Peyer's patch (tissue), 4 donors: ENCODE measurements around the gene ZMYM5. TPM values are rescaled to one million over a fixed set of nuclear protein-coding genes. Genes with fewer than 3 reads are reported as not detected.
A peak's percentile ranks its signal among the peaks of the same experiment; 100 is the strongest.
"Not testable (repeated sequence)": the region's sequence is repeated elsewhere in the genome, so short reads cannot be mapped to it uniquely, and the experiment has no call there.

Experiments used
- DNase-seq, 3 donors: peaks; one replicate each; pipeline ENCODE4 v3.0.0-alpha.2; 2017 to 2019
- H3K27ac ChIP-seq, 4 donors: fragments of 200-600 bp; sonication (generic); one replicate each; pipeline ENCODE4 v1.5.1; 2016 to 2019
- H3K27me3 ChIP-seq, 2 donors: fragments of 200-600 bp; sonication (generic); one replicate each; pipeline ENCODE4 v1.5.1; 2019
- H3K36me3 ChIP-seq, 3 donors: fragments of 200-600 bp; sonication (generic); one replicate each; pipeline ENCODE4 v1.5.1; 2016 to 2019
- H3K4me1 ChIP-seq, 4 donors: fragments of 200-600 bp; sonication (generic); one replicate each; pipeline ENCODE4 v1.5.1; 2016 to 2019
- H3K4me3 ChIP-seq, 4 donors: fragments of 200-600 bp; sonication (generic); 1 replicate in 3 of 4; 2 replicates in 1 of 4; pipeline ENCODE4 v1.5.1; 2016 to 2019; ENCODE audit warnings: mild to moderate bottlenecking in 1 of 4
- H3K9me3 ChIP-seq, 4 donors: fragments of 200-600 bp; sonication (generic); one replicate each; pipeline ENCODE4 v1.5.1; 2016 to 2019; ENCODE audit warnings: mild to moderate bottlenecking in 1 of 4
- POLR2A ChIP-seq, 2 donors: fragments of 450-650 bp; IDR thresholded peaks; one replicate each; pipeline ENCODE4 v1.5.1; 2017; ENCODE audit warnings: antibody characterized with exemption in 2 of 2, mild to moderate bottlenecking in 2 of 2, moderate library complexity in 2 of 2
- total RNA-seq, 4 donors: library from RNA; depleted of rRNA; stranded (reverse); fragments of >200 nt; gene quantifications; one replicate each; pipeline ENCODE4 v1.1.0, GENCODE V29; 2016
- TF ChIP-seq, protein P1 (sequence below), 6 experiments: fragments of 450-650 bp in 4 of 6; fragments of 200-600 bp in 2 of 6; sonication (generic) in 1 of 6; IDR thresholded peaks; one replicate each; pipeline ENCODE4 v1.5.1; 2017 to 2019; ENCODE audit warnings: antibody characterized with exemption in 6 of 6, mild to moderate bottlenecking in 3 of 6, moderate library complexity in 1 of 6

The ZMYM5 gene
- total RNA-seq, 4 donors from 2014 or later, result 10.5 to 27.2 (median 16.1) TPM

DNA sequence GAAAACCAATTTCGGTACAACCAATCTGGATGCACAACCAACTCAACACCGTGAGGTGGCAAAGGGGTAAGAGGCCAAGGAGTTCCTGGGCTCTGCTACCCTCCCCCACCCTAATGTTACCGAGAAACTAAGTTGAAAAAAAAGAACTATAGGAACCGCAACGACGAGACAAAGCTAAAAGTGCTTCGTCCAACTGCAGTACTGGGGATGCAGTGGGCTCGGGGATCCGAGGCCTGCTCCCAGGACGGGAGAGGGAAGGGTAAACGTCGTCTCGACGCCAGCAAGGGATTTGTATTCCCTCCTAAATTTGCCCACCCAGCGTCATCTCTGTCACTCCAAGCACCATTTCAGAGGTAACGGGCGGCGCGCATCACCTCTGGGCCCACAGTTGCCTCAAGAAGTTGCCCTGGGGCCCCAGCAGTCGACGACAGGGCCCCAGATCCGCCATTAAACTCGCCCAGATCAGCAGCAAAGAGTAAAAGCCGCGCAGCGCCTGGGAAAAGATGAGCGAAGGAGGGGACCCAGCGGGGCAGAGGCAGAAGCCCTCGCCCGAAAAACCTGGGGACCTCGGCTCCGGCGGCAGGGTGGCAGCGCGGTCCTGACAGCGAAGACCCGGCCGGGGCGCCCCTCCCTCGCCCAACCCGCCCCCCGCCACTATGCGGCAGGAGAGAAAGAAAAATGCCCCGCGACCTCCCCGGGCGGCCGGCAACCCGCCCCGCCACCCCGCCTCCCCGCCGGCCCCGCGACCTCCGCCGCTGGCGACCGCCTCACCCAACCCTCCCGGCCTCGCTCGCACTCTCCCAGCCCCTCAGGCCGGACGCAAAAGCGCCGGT, 752 bp downstream of the ZMYM5 start:
- H3K27ac ChIP-seq, result peak overlapping the region; percentile 93 to 99 (median 98)
- TF ChIP-seq, protein P1, sequence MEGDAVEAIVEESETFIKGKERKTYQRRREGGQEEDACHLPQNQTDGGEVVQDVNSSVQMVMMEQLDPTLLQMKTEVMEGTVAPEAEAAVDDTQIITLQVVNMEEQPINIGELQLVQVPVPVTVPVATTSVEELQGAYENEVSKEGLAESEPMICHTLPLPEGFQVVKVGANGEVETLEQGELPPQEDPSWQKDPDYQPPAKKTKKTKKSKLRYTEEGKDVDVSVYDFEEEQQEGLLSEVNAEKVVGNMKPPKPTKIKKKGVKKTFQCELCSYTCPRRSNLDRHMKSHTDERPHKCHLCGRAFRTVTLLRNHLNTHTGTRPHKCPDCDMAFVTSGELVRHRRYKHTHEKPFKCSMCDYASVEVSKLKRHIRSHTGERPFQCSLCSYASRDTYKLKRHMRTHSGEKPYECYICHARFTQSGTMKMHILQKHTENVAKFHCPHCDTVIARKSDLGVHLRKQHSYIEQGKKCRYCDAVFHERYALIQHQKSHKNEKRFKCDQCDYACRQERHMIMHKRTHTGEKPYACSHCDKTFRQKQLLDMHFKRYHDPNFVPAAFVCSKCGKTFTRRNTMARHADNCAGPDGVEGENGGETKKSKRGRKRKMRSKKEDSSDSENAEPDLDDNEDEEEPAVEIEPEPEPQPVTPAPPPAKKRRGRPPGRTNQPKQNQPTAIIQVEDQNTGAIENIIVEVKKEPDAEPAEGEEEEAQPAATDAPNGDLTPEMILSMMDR (IDR thresholded peaks at IDR 0.05), result no peak
- TF ChIP-seq POLR2A (IDR thresholded peaks at IDR 0.05), result no peak
- H3K9me3 ChIP-seq, result no peaks in the 10 kb centered on the region
- peaks cover 0 to 15% (median 0%) of the 10 kb centered on the region in 3 donors for H3K36me3 ChIP-seq
- DNase-seq, result peak; percentile 42 to 71 (median 59)
- peak overlapping the region; percentile 75 to 94 (median 92) for H3K4me3 ChIP-seq
- peaks cover 0 to 17% (median 5%) of the 10 kb centered on the region in 4 donors for H3K4me1 ChIP-seq
- H3K27me3 ChIP-seq, result no peaks in the 10 kb centered on the region

DNA sequence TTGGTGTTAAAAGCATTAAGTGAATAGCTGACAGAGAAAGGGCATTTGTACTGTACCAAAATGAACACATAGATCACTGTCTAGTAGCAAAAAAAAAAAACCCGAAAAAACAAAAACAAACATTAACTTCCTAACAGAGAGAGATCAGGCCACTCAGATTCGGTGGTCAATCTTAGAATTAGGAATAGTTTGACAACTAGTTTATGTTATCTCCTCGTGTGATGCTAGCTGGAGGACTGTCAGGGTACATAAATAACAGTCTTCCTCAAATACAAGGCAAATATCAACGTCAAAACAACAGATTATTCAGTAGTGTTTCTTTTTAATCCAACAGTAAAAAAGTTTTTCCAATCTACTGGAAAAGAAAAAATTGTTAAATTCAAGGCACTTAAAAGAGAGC, 1.7 kb downstream of the ZMYM5 start:
- H3K27ac ChIP-seq, result peak overlapping the region; percentile 93 to 99 (median 98)
- H3K36me3 ChIP-seq, result peaks cover 0 to 15% (median 0%) of the 10 kb centered on the region in 3 donors

DNA sequence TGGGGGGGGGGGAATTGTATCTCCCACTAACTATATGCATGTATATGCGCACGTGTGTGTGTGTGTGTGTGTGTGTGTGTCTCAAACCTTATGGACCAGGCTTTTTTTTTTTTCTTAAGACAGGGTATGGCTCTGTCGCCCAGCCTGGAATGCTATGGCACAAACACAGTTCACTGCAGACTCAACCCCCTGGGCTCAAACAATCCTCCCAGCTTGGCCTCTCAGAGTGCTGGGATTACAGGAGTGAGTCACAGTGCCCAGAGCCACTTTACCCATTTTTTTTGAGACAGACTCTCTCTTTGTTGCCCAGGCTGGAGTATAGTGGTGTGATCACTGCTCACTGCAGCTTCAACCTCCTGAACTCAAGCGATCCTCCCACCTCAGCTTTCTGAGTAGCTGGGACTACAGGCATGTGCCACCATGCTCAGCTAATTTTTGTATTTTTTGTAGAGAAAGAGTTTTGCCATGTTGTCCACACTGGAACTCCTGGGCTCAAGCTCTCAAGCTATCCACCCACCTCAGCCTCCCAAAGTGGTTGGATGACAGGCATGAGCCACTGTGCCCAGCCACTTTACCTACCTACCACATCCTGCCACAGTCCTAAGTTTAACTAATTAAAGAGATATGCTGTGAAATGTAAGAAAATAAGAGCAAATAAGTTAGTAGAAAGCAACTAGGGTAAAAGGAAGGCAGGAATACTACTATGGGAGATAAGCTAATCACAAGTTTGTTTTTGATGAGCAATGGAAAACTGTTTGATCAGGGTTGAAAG, 2.4 kb downstream of the ZMYM5 start:
- H3K4me3 ChIP-seq, result no peak overlapping the region
- peaks cover 0 to 17% (median 5%) of the 10 kb centered on the region in 4 donors for H3K4me1 ChIP-seq
- H3K27ac ChIP-seq, result no peak overlapping the region
- TF ChIP-seq, protein P1 (IDR thresholded peaks at IDR 0.05), result no peak
- TF ChIP-seq POLR2A (IDR thresholded peaks at IDR 0.05), result no peak
- no peak for DNase-seq
- H3K27me3 ChIP-seq, result no peaks in the 10 kb centered on the region
- no peaks in the 10 kb centered on the region for H3K9me3 ChIP-seq
- H3K36me3 ChIP-seq, result peaks cover 0 to 15% (median 0%) of the 10 kb centered on the region in 3 donors

More for the DNA sequence above, 1.7 kb downstream of the ZMYM5 start:
- Histone ChIP-seq H3K4me3 (peak overlapping the region in 3 of 4 donors; percentile 75 to 94 (median 94)), H3K4me1 (peaks cover 0 to 17% (median 5%) of the 10 kb centered on the region in 4 donors), H3K9me3 (no peaks in the 10 kb centered on the region), H3K27me3 (no peaks in the 10 kb centered on the region)
- DNase-seq, result no peak
- TF ChIP-seq, protein P1 (IDR thresholded peaks at IDR 0.05), result no peak
- TF ChIP-seq POLR2A (IDR thresholded peaks at IDR 0.05), result no peak

DNA sequence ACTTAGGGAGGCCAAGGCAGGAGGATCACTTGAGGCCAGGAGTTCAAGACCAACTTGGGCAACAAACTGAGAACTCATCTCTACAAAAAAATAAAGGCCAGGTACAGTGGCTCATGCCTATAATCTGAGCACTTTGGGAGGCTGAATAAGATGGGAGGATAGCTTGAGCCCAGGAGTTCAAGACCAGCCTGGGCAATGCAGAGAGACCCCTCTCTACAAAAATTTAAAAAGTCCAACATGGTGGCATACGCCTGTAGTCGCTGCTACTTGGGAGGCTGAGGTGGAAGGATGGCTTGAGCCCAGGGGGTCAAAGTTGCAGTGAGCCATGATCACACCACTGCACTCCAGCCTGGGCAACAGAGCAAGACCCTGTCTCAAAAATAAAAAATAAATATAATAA, 5.8 kb downstream of the ZMYM5 start:
- peaks cover 0 to 15% (median 0%) of the 10 kb centered on the region in 3 donors for H3K36me3 ChIP-seq
- H3K27ac ChIP-seq, H3K27me3 ChIP-seq, DNase-seq, H3K9me3 ChIP-seq, H3K4me3 ChIP-seq: not testable (repeated sequence)
- H3K4me1 ChIP-seq, result peaks cover 0 to 13% (median 3%) of the 10 kb centered on the region in 4 donors

DNA sequence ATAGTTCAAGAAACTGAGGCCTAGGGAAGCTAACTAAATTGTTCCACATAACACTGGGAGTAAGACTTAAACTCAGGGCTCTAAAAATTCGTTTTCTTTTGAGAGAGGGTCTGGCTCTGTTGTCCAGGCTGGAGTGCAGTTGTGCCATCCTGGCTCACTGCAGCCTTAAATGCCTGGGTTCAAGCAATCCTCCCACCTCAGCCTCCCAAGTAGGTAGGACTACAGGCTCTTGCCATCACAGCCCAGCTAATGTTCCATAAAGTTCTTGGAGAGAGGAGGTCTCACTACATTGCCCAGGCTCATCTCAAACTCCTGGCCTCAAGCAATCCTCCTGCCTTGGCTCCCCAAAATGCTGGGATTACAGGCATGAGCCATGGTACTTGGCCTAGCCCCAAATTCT, 10.7 kb downstream of the ZMYM5 start:
- Histone ChIP-seq H3K27me3 (no peaks in the 10 kb centered on the region), H3K27ac (no peak overlapping the region), H3K9me3 (no peaks in the 10 kb centered on the region), H3K36me3 (peaks cover 0 to 29% (median 0%) of the 10 kb centered on the region in 3 donors), H3K4me1 (no peaks in the 10 kb centered on the region), H3K4me3 (no peak overlapping the region)
- TF ChIP-seq POLR2A (IDR thresholded peaks at IDR 0.05), result no peak
- TF ChIP-seq, protein P1 (IDR thresholded peaks at IDR 0.05), result no peak
- DNase-seq, result no peak
